NCI-H146 treated with DMSO at 0.1 percent for 48 hours (cell line): Measurements from ENCODE around the gene TXNRD3.
"Not testable (repeated sequence)": the region's sequence is repeated elsewhere in the genome, so short reads cannot be mapped to it uniquely, and the experiment has no call there.

Source experiments
- DNase-seq: peaks from one replicate; lab custom pipeline; 2025; ENCODE audit not compliant: unreplicated experiment; lab: John Stamatoyannopoulos, UW

The TXNRD3 gene

GRCh38 chr3:126649556-126650092 is 5.3 kb downstream of the TXNRD3 start:
- DNase-seq: no peak

DNA sequence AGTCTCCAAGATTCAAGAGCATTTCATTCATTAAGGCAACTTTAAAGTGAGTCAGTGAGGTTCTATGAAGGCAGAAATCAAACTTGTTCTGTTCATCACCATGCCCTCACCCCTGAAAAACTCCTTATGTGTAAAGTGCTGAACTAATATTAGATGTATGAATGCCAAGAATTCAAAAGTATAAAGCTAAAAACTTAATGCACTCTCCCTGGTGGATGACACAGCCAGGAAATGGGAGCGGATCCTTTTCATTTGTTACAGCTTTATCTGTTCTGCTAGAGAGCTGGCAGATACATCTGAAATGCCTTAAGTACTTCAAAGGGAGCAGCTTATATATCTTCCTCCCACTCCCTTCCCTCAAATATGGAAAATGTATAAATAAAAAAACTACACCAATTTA is 8.2 kb downstream of the TXNRD3 start:
- no peak for DNase-seq

GRCh38 chr3:126644615-126645014 is 10.3 kb downstream of the TXNRD3 start:
- DNase-seq: no peak

- no peak for DNase-seq
These were observed 16.1 kb downstream of the TXNRD3 start for GRCh38 chr3:126638790-126639189.

DNA sequence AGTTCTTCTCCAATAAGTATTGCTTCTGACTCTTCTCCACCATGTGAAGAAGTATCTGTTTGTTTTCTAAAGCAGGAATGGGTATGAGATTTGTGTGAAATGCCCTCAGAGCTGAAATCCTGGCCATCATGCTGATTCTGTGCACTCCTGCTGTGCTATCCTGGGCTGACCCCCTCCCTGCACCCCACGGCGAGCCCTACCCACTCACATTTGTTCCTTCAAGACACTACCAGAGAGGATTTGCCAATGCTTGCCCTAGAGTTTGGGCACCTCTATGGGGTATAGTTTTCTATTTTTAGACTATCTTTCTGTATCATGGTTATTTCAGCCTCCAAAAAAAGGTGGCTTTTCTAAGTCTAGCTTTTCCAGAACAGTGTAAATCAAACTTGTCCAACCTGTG is 18.5 kb downstream of the TXNRD3 start:
- DNase-seq: no peak

DNA sequence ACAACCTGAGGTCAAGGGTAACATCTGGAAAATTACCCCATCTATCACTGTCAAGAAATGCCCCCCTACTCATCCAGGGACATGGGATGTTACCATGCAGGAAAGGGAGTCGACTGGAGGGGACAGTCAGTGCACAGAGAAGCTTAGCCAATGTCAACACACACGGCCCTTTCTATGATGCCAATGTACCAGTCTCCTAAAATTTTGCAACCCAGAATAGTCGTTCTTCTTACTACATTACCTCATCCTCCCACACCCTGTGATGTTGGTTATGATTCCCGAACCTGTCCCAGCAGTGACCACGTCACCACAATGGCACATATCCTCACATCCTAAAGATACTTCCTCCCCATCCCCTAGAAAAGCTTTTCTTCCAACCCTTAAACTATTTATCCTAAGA is 20.1 kb downstream of the TXNRD3 start:
- no peak for DNase-seq

DNA sequence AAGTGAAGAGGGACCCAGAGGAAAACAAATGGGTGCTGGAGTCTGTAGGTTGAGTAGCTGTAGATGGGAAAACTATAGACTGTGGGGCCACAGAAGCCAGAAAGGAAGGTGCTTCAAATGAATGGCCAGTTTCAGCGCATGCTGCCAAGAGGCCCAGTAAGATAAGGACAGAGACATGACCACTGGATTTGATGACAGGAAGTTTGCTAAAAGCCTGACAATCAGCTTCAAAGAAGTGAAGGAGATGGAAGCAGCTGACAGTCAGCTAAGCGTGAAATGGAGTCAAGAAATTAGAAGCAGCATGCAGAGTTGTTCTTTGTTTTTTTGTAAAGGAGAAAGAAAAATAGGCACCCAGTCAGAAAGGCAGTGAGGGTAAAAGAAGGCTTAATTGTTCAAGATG is 24.9 kb downstream of the TXNRD3 start:
- peak; percentile 7 for DNase-seq

GRCh38 chr3:126625735-126626134 is 29.2 kb downstream of the TXNRD3 start:
- not testable (repeated sequence) for DNase-seq

- DNase-seq: no peak
These were observed 32.2 kb downstream of the TXNRD3 start for GRCh38 chr3:126622694-126623093.

DNA sequence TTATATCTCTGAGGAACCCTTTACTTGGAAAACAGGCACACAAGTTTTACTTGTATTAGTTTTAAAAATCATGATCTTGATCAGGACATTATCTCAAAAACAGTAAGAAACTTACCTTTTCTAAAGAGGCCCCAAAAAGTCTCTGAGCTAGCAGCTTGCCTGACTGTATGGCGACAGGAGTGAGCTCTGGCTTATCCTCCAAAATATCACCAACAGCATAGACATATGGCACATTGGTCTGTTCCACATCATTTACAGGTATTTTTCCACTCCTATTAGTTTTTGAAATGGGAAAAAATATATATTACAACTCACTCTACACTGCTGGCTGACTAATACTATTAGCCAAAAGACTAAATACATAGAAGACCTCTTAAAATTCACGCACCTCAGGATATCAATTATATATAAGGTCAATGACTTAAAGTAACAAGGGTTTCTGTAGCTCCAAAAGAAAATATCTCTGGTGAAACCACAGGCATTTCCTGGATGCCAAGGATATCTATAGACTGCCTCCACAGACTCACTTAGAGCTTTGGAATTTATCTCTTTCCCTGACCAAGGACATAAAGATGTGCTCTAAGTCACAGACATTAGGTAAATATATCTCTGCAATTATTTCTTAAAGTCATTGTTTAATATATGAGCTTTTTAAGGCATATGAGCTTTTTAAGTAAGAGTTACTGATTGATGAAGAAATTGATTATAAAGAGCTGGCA is 33.1 kb downstream of the TXNRD3 start:
- DNase-seq: no peak

GRCh38 chr3:126621171-126621570 is 33.8 kb downstream of the TXNRD3 start:
- no peak for DNase-seq

- DNase-seq: no peak
These were observed 34.2 kb downstream of the TXNRD3 start for GRCh38 chr3:126620738-126621137.

- no peak for DNase-seq
These were observed 36.2 kb downstream of the TXNRD3 start for GRCh38 chr3:126618760-126619159.

GRCh38 chr3:126618021-126618420 is 36.9 kb downstream of the TXNRD3 start:
- no peak for DNase-seq

- DNase-seq: no peak
These were observed 37.4 kb downstream of the TXNRD3 start for GRCh38 chr3:126617571-126617970.

DNA sequence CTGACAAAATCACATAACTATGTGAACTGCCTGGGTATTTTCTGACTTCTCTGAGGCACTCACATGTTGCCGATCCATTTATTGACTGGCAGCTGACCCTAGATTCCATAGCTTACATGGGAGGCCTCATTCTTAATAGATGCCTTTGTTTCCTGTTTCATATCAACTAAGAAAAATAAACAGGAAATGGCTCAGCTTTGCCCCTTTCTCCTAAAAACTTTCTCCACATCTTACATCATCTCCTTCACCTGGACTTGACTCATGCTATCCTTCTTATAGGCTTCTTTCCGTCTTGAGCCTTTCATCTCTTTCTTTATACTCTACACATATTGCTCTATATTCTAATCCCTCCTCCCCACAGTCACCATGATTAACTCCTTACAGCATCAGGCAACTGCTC is 38.0 kb downstream of the TXNRD3 start:
- no peak for DNase-seq

GRCh38 chr3:126613479-126614188 is 41.3 kb downstream of the TXNRD3 start:
- no peak for DNase-seq

DNA sequence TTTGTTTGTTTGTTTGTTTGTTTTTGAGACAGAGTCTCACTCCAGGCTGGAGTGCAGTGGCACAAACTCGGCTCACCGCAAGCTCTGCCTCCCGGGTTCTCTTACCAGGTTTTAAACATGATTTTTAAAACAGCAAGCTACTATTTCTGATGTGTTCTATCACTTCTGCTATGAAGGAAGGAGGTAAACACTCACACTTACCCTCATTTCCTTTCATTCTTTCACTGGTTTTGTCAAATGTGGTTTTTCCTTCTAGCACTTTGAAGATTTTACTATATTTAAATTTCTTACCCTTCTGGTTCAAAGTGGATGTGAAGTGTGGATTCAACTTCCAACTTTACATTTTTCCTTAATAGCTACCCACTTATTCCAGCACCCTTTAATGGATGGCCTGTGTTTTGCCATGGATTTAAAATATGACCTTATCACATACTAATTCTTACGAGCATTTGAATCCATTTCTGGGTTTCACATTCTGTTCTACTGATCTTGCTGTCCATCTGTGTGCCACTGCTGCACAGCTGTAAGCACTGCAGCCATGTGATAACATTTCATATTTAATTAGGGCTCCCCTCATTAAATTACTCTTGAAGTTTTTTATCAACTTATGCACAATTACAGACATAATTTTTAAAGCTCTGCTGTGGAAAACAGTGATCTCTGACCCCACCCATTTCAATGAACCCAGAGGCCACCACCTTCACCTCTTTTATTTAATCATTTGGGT is 42.3 kb downstream of the TXNRD3 start:
- DNase-seq: no peak

- no peak for DNase-seq
These were observed 45.0 kb downstream of the TXNRD3 start for GRCh38 chr3:126609909-126610308.

GRCh38 chr3:126607214-126607908 is 47.6 kb downstream of the TXNRD3 start:
- no peak for DNase-seq

DNA sequence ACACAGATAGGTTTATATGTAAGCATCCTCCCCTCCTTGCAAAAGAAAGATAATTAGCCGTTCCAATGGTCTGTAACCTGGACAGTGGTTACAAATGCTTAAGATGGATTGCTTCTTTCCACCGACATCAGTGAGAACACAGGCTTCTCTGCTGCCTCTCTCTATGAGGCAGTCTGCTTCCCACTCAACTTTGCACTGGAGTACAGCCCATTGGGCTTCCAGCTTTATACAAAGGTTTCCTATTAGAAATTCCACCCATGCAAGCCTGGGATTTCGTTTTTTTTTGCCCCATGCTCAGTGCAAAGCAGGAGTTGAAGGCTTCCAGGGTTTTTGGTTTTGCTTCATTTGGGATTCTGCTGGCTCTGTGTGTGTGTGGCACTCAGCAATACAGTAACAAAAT is 48.9 kb downstream of the TXNRD3 start:
- no peak for DNase-seq
